ENCODE measurements around the gene KIF16B. TPM values are rescaled to one million over a fixed set of nuclear protein-coding genes. Genes with fewer than 3 reads are reported as not detected.

KIF16B gene
- total RNA-seq, 1 donor from 2014 or later = 8.1 TPM

DNA sequence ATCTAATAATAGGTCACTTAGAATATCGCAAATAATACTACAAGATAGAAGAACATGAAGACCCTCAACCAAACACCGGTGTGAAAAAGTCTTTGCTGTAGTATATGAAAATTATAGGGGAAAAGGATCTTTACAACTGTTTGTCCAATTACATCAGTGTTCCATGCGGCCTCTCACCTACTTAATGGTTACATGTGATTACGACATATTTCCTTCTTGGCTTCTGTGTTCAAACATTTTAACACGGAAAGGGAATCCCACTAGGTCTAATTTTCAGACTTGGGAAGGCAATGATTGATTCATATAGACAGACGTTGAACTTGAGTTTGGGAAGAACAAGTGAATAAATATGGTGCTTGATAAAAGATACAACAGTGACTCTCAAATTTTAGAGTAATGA lies 273.4 kb downstream of the KIF16B start:
- Mint-ChIP-seq H3K27ac (no peak overlapping the region), H3K4me3 (no peak overlapping the region), H3K27me3 (ENCODE audit: insufficient read depth) (no peaks in the 10 kb centered on the region), H3K36me3 (ENCODE audit: low read depth) (no peaks in the 10 kb centered on the region), H3K4me1 (ENCODE audit: low read depth) (no peaks in the 10 kb centered on the region), H3K9me3 (peaks cover 28% of the 10 kb centered on the region)
- no peak for DNase-seq (ENCODE audit: low spot score)
- intact Hi-C loops (cut with micrococcal nuclease) = no loop called here

- intact Hi-C loops (cut with micrococcal nuclease) = no loop called here
- Mint-ChIP-seq H3K27me3 (ENCODE audit: insufficient read depth) (no peaks in the 10 kb centered on the region), H3K9me3 (peaks cover 9% of the 10 kb centered on the region), H3K4me3 (no peak overlapping the region), H3K36me3 (ENCODE audit: low read depth) (no peaks in the 10 kb centered on the region), H3K4me1 (ENCODE audit: low read depth) (no peaks in the 10 kb centered on the region), H3K27ac (no peak overlapping the region)
- no peak for DNase-seq (ENCODE audit: low spot score)
Measured at GRCh38 chr20:16296931-16297330, 276.3 kb downstream of the KIF16B start.

- Mint-ChIP-seq H3K27ac (no peak overlapping the region), H3K4me1 (ENCODE audit: low read depth) (no peaks in the 10 kb centered on the region), H3K27me3 (ENCODE audit: insufficient read depth) (no peaks in the 10 kb centered on the region), H3K4me3 (no peak overlapping the region), H3K9me3 (no peaks in the 10 kb centered on the region), H3K36me3 (ENCODE audit: low read depth) (no peaks in the 10 kb centered on the region)
- no peak for DNase-seq (ENCODE audit: low spot score)
- intact Hi-C loops (cut with micrococcal nuclease) = no loop called here
Measured at GRCh38 chr20:16295534-16295933, 277.7 kb downstream of the KIF16B start.

DNA sequence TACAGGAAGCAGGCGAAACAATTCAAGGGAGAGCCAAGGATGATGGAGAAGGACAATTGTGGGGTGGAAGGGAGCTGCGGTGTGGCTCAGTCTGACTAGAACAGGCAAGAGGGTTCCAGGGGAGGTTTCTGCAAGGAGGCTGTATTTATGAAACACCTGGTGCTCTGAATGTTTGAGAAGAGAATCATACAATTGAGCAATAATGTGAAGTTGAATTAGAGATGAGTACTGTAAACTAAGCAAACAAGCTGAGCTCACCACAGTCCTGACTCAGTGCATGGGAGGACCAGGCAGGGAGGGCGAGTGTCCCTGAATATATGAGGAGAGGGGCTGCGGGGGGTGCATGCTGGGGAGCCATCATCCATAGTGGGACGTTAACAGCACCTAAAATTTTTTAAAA lies 279.7 kb downstream of the KIF16B start:
- Mint-ChIP-seq H3K4me1 (ENCODE audit: low read depth) (no peaks in the 10 kb centered on the region), H3K9me3 (peaks cover 6% of the 10 kb centered on the region), H3K36me3 (ENCODE audit: low read depth) (no peaks in the 10 kb centered on the region), H3K27ac (no peak overlapping the region), H3K27me3 (ENCODE audit: insufficient read depth) (no peaks in the 10 kb centered on the region), H3K4me3 (no peak overlapping the region)
- intact Hi-C loops (cut with micrococcal nuclease) = no loop called here
- no peak for DNase-seq (ENCODE audit: low spot score)

DNA sequence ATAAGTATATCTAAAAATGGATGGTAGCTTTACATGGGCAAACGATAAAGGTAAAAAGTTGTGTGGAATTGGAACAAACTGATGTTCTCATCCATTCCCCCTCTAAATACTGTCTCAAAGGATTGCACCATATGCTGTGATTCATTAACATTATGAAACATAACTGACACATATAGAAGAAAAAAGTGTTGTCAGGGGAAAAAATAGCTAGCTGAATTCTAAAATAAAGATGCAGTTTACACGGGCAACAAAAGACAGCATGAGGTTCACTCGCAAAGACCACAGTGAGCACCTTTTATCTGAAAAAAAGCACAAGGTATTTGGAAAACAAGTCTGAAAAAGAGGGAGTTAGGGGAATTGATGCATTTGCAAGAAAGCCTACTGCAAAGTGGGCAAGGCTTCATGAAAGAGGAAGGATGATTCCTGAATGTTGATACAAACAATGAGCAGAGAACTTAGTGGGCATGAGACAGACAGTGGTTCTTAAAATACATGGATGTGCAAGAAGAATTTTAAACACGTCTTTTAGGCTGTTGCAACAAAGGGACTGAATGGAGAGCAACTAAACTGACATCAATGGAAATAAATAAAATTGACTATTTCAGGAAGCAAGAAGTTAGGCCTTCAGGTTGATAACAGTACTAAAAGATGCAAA lies 280.9 kb downstream of the KIF16B start:
- peaks cover 6% of the 10 kb centered on the region for H3K9me3 Mint-ChIP-seq
- no peak overlapping the region for H3K4me3 Mint-ChIP-seq
- intact Hi-C loops (cut with micrococcal nuclease) = no loop called here
- H3K27me3 Mint-ChIP-seq (ENCODE audit: insufficient read depth) = no peaks in the 10 kb centered on the region
- H3K36me3 Mint-ChIP-seq (ENCODE audit: low read depth) = no peaks in the 10 kb centered on the region
- H3K4me1 Mint-ChIP-seq (ENCODE audit: low read depth) = no peaks in the 10 kb centered on the region
- DNase-seq (ENCODE audit: low spot score) = no peak
- no peak overlapping the region for H3K27ac Mint-ChIP-seq

- DNase-seq (ENCODE audit: low spot score) = no peak
- H3K4me1 Mint-ChIP-seq (ENCODE audit: low read depth) = no peaks in the 10 kb centered on the region
- no peak overlapping the region for H3K4me3 Mint-ChIP-seq
- no peak overlapping the region for H3K27ac Mint-ChIP-seq
- peaks cover 6% of the 10 kb centered on the region for H3K9me3 Mint-ChIP-seq
- no peaks in the 10 kb centered on the region for H3K36me3 Mint-ChIP-seq (ENCODE audit: low read depth)
- H3K27me3 Mint-ChIP-seq (ENCODE audit: insufficient read depth) = no peaks in the 10 kb centered on the region
- intact Hi-C loops (cut with micrococcal nuclease) = no loop called here
Measured at GRCh38 chr20:16290358-16290757, 282.9 kb downstream of the KIF16B start.

GRCh38 chr20:16287776-16288175 lies 285.5 kb downstream of the KIF16B start:
- intact Hi-C loops (cut with micrococcal nuclease) = loop anchor here (10.0 kb wide), 1 partner anchor 47 kb away; no protein-coding TSS in a partner anchor
- DNase-seq (ENCODE audit: low spot score) = no peak
- peaks cover 6% of the 10 kb centered on the region for H3K9me3 Mint-ChIP-seq
- H3K36me3 Mint-ChIP-seq (ENCODE audit: low read depth) = no peaks in the 10 kb centered on the region
- no peak overlapping the region for H3K27ac Mint-ChIP-seq
- H3K4me1 Mint-ChIP-seq (ENCODE audit: low read depth) = no peaks in the 10 kb centered on the region
- H3K4me3 Mint-ChIP-seq = no peak overlapping the region
- H3K27me3 Mint-ChIP-seq (ENCODE audit: insufficient read depth) = no peaks in the 10 kb centered on the region

- DNase-seq (ENCODE audit: low spot score) = no peak
- intact Hi-C loops (cut with micrococcal nuclease) = loop anchor here (10.0 kb wide), 1 partner anchor 48 kb away; no protein-coding TSS in a partner anchor
- no peak overlapping the region for H3K4me3 Mint-ChIP-seq
- H3K27me3 Mint-ChIP-seq (ENCODE audit: insufficient read depth) = no peaks in the 10 kb centered on the region
- no peaks in the 10 kb centered on the region for H3K36me3 Mint-ChIP-seq (ENCODE audit: low read depth)
- H3K4me1 Mint-ChIP-seq (ENCODE audit: low read depth) = no peaks in the 10 kb centered on the region
- peaks cover 6% of the 10 kb centered on the region for H3K9me3 Mint-ChIP-seq
- H3K27ac Mint-ChIP-seq = no peak overlapping the region
Measured at GRCh38 chr20:16286601-16287000, 286.6 kb downstream of the KIF16B start.

DNA sequence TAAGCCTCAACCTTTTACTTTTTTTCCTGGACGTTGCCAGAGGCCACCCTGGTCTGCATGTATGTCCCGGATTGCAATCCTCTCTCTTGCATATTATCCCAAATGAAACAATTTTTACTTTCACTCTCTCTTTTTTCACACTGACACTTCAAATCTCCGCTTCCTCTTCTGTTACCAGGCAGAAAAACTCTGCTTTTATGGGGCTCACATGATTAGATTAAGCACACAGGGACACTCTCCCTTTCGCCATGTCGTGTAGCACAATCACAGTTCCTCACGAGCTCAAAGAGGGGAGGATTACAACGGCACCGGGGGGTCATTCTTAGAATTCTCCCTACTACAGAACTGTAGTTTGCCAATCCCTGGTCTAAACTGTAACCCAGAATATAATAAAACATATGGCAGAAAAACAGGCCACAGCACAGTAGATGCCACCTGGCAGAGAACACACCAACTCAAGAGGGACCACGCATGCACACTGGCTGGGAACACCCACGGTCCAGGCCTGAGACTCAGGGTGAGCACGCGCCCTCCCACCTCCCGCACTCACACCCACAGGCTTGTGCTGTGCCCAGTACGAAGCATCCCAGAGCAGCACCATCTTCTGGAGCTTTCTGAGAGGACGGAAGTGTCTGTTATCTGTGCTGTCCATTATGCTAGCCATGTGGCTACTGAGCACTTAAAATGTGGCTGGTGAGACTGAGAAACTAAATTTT lies 288.7 kb downstream of the KIF16B start:
- intact Hi-C loops (cut with micrococcal nuclease) = loop anchor here (10.0 kb wide), 1 partner anchor 50 kb away; no protein-coding TSS in a partner anchor
- no peak for DNase-seq (ENCODE audit: low spot score)
- H3K4me1 Mint-ChIP-seq (ENCODE audit: low read depth) = no peaks in the 10 kb centered on the region
- no peaks in the 10 kb centered on the region for H3K36me3 Mint-ChIP-seq (ENCODE audit: low read depth)
- H3K9me3 Mint-ChIP-seq = peaks cover 3% of the 10 kb centered on the region
- H3K27me3 Mint-ChIP-seq (ENCODE audit: insufficient read depth) = no peaks in the 10 kb centered on the region
- no peak overlapping the region for H3K27ac Mint-ChIP-seq
- H3K4me3 Mint-ChIP-seq = no peak overlapping the region

DNA sequence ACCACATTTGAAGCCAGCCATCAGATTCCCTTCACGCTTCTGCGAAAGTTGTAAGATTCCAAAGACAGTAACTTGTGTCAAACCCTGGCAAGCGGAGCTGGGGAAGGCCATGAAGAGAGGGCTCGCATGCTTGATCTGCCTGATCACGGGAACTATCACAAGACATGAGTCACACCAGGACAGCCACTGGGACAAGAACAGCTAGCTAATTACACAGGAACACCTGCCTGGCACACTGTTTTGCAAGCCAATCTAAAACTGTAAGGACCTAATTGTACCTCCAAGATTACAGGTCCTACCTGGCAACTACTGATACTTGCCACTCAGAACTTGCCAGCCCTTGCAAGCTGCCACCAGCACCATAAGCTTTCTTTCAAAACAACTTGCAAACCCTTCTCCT lies 289.3 kb downstream of the KIF16B start:
- DNase-seq (ENCODE audit: low spot score) = no peak
- intact Hi-C loops (cut with micrococcal nuclease) = loop anchor here (10.0 kb wide), 1 partner anchor 51 kb away; no protein-coding TSS in a partner anchor
- H3K4me1 Mint-ChIP-seq (ENCODE audit: low read depth) = no peaks in the 10 kb centered on the region
- no peaks in the 10 kb centered on the region for H3K27me3 Mint-ChIP-seq (ENCODE audit: insufficient read depth)
- no peaks in the 10 kb centered on the region for H3K9me3 Mint-ChIP-seq
- no peak overlapping the region for H3K4me3 Mint-ChIP-seq
- H3K36me3 Mint-ChIP-seq (ENCODE audit: low read depth) = no peaks in the 10 kb centered on the region
- H3K27ac Mint-ChIP-seq = no peak overlapping the region

DNA sequence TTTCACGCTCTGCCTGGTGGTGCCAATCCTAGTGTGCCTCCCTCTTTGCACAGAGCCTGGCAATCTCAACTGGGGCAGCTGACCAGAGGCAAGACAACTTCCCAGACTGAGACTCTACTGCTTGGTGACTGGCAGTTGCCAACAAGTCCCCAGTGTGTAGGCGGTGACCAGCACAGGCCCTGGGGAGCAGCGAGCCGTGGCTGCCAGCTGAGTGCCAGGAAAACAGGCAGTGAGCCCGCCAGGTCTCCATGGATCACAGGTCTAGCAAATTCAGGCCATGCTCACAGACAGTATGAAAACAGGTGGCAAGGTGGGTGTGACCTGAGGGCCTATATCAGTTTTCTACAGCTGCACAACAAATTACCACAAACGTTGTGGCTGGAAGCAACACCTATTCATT lies 289.9 kb downstream of the KIF16B start:
- no peaks in the 10 kb centered on the region for H3K36me3 Mint-ChIP-seq (ENCODE audit: low read depth)
- intact Hi-C loops (cut with micrococcal nuclease) = loop anchor here (10.0 kb wide), 1 partner anchor 51 kb away; no protein-coding TSS in a partner anchor
- H3K4me3 Mint-ChIP-seq = no peak overlapping the region
- no peaks in the 10 kb centered on the region for H3K9me3 Mint-ChIP-seq
- no peak overlapping the region for H3K27ac Mint-ChIP-seq
- H3K27me3 Mint-ChIP-seq (ENCODE audit: insufficient read depth) = no peaks in the 10 kb centered on the region
- no peaks in the 10 kb centered on the region for H3K4me1 Mint-ChIP-seq (ENCODE audit: low read depth)
- DNase-seq (ENCODE audit: low spot score) = no peak

GRCh38 chr20:16280219-16280618 lies 293.0 kb downstream of the KIF16B start:
- no peak overlapping the region for H3K4me3 Mint-ChIP-seq
- DNase-seq (ENCODE audit: low spot score) = no peak

DNA sequence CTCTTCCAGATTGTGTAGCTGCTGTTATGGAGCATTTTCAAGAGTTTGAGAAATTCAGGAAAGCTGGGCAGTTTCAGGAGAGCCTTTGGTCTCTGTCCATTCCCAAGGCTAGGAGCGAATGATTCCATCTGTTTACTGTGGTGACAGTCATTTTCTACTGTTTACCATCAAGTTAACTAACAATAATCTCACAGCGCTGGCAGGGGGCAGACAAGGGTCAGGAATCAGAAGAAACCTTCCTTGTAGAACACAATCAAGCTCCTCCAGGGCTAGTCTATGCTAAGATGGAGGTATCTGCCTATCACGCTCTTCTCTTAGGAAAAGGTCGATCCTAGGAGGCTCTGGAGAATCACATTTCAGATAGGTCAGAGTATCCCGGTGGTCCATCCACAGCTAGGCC lies 293.9 kb downstream of the KIF16B start:
- H3K27ac Mint-ChIP-seq = no peak overlapping the region
- DNase-seq (ENCODE audit: low spot score) = no peak
- no peak overlapping the region for H3K4me3 Mint-ChIP-seq
- H3K27me3 Mint-ChIP-seq (ENCODE audit: insufficient read depth) = no peaks in the 10 kb centered on the region
- H3K4me1 Mint-ChIP-seq (ENCODE audit: low read depth) = no peaks in the 10 kb centered on the region
- intact Hi-C loops (cut with micrococcal nuclease) = no loop called here
- no peaks in the 10 kb centered on the region for H3K36me3 Mint-ChIP-seq (ENCODE audit: low read depth)
- H3K9me3 Mint-ChIP-seq = no peaks in the 10 kb centered on the region

More at GRCh38 chr20:16280219-16280618, 293.0 kb downstream of the KIF16B start:
- no peaks in the 10 kb centered on the region for H3K4me1 Mint-ChIP-seq (ENCODE audit: low read depth)
- intact Hi-C loops (cut with micrococcal nuclease) = loop anchor here (10.0 kb wide), 1 partner anchor 55 kb away; no protein-coding TSS in a partner anchor
- no peaks in the 10 kb centered on the region for H3K27me3 Mint-ChIP-seq (ENCODE audit: insufficient read depth)
- H3K9me3 Mint-ChIP-seq = no peaks in the 10 kb centered on the region
- H3K36me3 Mint-ChIP-seq (ENCODE audit: low read depth) = no peaks in the 10 kb centered on the region
- H3K27ac Mint-ChIP-seq = no peak overlapping the region

Measured in activated T-helper 1 cell treated with anti-CD3 and anti-CD28 coated beads, Interleukin-12 subunit alpha, Interleukin-12 subunit beta, Interleukin-2, Interleukin-4 antibody, amounts not matched to agents 30 ng/mL and 10 ng/mL and 1 ng/mL, durations not matched to agents 14 hours and 24 hours and 36 hours (primary cell).